ENCODE results near the gene ZNF511. TPM values are rescaled to one million over a fixed set of nuclear protein-coding genes. Genes with fewer than 3 reads are reported as not detected.

The ZNF511 gene
- total and polyA plus RNA-seq, 9 of the 15 experiments (the other 6 are each of a cell fraction or from before 2014, with no cell fraction given): 0.61 to 69.3 (median 40.1) TPM

- TF ChIP-seq MGA (IDR thresholded peaks at IDR 0.05) (peak; percentile 86), U2AF1 (optimal IDR thresholded peaks at IDR 0.05; ENCODE audit: low read depth, low read length) (no peak), ZNF76 (CRISPR knock-in tag; IDR thresholded peaks at IDR 0.05; ENCODE audit: borderline replicate concordance) (no peak), ZNF143 (CRISPR knock-in tag; IDR thresholded peaks at IDR 0.05) (no peak), TCF7L2 (IDR thresholded peaks at IDR 0.05; ENCODE audit: low read depth, low read length) (no peak), JUNB (CRISPR knock-in tag; conservative IDR thresholded peaks at IDR 0.05) (no peak), AFF4 (CRISPR knock-in tag; IDR thresholded peaks at IDR 0.05) (no peak), SMAD1 (IDR thresholded peaks at IDR 0.05; ENCODE audit: low read depth, low read length, partially characterized antibody) (no peak), KLF13 (tag; IDR thresholded peaks at IDR 0.05; ENCODE audit: borderline replicate concordance, low read depth) (no peak), ZNF740 (CRISPR knock-in tag; IDR thresholded peaks at IDR 0.05) (no peak), ZNF740 (tag; IDR thresholded peaks at IDR 0.05) (no peak)
Measured at GRCh38 chr10:133278577-133279265, 30.0 kb upstream of the ZNF511 start (continued).

All from K562 (cell line).